GM19193 (cell line): Measurements from ENCODE around the gene LRRC45.

Experiments used
- POLR2A ChIP-seq: IDR thresholded peaks from 4 replicates; pipeline ENCODE4 v1.6.1; 2011; ENCODE audit not compliant: insufficient read depth, insufficient read length; ENCODE audit errors: extremely low read depth

LRRC45 gene

DNA sequence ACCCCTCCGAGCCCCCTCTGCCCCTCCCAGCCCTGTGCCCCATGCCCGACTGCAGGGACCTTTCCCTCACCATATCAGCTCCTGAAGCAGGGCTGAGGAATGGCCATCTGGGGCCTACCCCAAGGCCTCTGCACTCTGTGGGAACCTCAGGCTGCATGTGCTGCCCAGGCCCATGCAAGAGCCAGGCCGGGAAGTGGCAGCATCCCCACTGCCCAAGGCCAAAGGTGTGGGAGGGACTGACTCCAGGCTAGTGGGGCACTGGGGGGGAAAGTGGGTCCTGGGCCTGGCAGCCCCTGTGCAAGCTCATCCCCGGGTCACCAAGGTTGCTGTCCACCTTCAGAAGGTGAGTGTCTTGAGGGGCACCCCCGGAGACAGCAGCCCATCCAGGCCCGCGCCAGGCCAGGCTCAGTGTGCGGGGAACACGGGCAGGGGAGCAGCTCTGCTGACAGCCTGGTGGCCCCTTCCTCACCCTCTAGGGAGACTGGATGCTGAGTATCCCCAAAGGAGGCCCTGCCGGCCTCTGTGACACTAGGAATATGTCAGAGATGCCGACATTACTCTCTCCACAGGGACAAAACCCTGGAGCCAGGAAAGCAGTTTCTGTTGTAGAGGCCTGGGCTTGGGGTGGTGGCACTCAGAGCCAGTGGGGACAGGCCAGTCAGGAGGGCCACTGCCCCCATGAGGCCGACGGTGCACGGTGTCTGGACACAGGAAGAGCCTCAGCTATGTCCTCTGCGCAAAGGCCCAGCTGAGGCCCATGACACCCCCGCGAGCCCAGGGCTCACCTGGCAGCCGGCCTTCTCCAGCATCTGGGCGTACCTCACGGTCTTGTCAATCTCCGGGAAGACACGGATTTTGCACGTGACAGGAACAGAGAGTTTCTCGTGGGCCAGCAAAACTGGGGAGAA, 39.2 kb downstream of the LRRC45 start:
- TF ChIP-seq POLR2A, result no peak

DNA sequence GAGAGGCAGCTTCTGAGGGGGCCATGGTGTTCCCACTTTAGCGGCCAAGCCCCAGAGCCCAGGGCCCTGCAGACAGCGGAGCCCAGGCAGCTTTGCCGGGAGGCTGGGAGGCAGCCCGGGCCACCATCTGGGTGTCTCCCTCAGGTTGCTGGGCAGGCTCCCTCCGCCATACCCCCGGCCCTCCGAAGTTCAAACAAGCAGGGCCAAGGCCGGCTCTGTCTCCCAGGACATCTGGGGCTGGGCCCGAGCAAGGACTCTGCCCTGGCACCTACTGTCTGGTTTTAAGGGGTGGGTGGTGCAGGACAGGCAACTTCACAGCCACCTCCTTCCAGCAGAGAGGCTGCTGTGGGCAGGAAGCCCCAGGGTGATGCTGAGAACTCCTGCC, 39.9 kb downstream of the LRRC45 start:
- TF ChIP-seq POLR2A, result no peak

DNA sequence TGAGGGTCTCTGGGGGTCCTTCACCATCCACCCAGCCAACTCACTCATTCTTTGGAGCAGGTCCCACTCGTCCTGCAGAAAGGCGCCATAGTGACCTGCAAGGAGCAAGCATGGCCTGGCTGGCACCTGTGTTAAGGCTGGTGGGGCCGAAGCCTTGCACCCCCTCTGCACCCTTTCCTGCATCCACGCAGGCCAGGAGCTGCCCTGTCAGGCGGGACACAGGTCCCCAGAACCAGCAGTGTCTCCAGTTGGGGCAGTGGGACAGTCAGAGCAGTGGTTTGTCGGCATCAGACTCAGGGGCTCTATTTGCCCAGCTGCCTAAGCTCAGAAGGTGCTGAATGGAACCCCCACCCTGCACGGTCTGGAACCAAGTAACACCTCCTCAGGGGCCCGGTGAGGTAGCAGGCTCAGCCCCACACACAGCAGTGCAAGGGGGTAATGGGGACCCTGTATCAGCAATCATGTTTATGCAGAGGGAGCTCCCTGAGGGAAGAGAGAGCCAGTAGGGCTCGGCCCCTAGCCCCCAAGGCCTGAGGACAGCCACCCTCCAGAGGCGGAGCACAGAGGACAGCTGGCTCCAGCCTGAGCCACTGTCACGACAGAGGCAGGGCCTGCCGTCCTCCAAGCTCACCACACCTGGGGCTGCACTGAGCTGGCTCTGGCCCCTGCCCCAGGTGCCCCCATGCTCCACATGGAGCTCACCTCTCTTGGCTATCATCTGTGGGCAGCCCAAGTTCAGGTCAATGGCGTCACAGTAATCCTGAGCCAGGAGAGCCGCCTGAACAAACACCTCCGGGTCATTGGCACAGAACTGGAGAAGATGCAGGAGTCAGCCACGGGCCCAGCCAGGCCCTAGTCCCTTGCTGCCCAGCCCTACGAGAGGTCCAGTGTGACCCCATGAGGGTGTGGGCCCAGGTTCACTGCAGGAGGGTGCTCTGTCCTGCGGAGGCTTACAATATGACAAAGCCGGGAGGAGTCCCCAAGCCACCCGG, 40.6 kb downstream of the LRRC45 start:
- no peak for TF ChIP-seq POLR2A

DNA sequence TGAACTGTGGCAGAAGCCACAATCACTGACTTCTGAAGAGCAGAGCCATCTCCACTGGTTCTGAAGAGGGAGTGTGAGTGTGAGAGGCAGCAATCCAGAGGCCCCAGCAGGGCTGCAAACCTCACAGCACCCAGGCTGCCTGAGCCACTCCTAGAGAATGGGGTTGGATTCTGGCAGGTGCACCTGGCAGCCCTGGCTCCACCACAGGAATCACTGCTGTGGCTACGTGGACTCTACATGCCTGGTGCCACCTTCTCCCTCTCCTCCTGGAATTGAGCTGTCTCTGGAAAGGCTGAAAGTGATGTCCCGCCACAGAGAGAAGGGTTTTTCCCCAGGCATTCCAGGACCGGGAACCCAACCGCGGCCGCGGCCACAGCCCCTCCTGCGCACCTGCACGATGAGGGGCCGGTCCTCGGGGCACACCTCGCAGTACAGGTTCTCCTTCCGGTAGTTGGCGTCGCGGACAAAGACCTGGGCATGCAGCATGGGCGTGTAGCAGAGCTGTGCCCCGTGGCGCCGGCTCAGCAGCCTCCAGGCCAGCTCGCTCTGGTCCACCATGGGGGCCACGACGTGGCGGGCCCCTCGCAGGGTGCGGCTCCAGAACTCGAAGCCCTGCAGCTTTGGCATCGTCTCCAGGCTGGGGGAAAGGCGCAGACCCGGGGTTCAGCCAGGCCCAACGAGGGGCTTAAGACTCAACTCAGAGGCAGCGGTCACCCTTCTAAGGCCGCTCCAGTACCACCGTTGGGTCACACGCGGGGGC, 41.5 kb downstream of the LRRC45 start:
- no peak for TF ChIP-seq POLR2A

DNA sequence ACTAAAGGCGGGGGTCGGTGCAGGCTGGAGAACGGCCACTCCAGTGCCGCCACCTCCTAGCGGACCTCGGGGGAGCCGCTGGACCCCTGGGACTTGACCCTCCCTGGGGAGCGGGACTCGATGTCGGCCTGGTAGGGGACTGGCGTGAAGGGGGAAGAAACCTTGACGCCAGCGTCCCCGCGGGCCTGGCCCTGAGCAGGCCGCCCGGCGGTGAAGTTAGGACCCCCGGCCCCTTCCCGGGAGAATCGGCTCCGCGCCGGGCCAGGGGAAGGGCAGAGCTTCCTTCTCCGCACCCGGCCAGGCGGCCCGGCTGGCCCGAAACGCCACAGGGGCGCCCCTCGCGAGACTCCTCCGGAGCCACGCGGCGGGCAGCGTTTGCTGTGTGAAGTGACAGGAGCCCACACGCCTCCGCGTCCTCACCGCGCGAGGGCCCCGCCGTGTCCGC, 42.1 kb downstream of the LRRC45 start:
- no peak for TF ChIP-seq POLR2A

DNA sequence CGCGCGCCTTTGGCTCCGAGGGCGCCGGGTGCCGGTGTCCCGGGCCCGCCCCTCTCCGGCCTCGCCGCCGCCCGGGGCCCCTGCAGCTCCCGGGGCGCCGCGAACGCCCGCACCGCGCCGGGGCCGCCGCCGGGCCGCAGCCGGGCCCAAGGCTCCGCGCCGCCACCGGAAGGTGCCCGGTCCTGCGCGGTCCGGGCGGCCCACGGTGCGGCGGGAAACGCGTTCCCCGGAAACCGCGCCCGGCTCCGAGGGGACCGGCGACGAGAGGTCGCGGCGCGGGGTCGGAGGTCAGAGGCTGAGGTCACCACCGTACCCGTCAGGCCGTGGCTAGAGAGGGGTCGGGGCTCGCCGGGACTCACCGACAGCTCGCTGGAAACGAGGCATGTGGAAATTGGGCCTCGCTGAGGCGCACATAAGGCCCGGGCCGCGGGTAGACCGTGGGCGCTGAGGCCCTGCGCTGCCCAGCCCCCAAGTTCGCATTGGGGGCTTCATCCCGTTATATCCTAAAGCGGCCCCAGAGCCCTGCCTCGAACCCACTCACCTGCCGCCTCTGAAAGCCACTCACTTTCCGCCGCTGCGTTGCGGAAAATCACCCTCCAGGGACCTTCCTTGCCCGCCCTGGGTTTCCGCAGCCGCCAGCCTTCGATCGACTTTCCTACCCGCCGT, 42.7 kb downstream of the LRRC45 start, which contains the start of gene DUS1L:
DUS1L (minus strand) TSS at position 167 of the 666 bp plus-strand sequence. CDS start 745 bp downstream, outside the sequence.
- peak; percentile 74 for TF ChIP-seq POLR2A

DNA sequence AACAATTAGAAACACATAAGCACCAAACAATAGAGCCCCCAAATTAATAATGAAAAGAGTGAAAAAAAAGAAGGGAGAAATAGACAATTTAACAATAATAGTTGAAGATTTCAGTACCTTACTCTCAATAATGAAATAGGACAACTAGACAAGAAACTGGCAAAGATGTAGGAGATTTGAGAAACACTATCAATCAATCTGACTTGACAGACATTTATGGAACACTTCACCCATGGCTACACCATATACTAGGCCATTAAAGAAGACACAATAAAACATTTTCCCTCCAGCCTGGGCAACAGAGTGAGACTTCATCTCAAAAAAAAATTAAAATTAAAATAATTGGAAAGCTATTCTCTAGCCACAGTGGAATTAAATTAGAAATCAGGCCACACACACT, 47.5 kb downstream of the LRRC45 start:
- no peak for TF ChIP-seq POLR2A

DNA sequence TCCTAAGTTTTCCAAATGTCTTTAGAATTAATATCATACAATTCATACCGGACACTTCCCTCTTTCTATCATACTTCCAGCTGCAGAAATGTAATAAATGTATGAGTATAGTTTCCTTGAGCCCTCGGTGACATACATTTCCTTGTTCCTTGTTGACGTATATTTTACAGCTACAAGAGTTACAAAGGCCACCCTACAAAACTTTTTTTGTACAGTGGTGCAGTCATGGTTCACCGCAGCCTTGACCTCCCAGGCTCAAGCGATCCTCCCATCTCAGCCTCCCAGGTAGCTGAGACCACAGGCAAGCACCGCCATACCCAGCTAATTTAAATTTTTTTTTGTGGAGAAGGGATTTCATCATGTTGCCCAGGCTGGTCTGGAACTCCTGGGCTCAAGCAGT, 49.7 kb downstream of the LRRC45 start:
- TF ChIP-seq POLR2A, result no peak

DNA sequence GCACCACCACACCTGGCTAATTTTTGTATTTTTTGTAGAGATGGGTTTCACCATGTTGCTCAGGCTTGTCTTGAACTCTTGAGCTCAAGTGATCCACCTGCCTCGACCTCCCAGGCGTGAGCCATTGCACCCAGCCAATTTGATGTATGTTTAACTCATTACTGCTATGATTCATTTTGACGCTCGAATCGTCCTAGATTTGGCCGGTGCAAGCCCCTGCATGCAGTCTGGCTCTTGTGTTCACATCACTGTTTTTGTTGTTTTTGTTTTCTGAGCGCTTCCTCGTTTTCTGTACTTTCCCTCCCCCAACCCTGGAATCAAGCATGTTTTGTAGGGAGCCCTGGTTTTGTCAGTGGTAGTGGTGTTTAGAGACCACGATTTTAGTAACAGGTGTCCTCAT, 50.3 kb downstream of the LRRC45 start:
- no peak for TF ChIP-seq POLR2A

DNA sequence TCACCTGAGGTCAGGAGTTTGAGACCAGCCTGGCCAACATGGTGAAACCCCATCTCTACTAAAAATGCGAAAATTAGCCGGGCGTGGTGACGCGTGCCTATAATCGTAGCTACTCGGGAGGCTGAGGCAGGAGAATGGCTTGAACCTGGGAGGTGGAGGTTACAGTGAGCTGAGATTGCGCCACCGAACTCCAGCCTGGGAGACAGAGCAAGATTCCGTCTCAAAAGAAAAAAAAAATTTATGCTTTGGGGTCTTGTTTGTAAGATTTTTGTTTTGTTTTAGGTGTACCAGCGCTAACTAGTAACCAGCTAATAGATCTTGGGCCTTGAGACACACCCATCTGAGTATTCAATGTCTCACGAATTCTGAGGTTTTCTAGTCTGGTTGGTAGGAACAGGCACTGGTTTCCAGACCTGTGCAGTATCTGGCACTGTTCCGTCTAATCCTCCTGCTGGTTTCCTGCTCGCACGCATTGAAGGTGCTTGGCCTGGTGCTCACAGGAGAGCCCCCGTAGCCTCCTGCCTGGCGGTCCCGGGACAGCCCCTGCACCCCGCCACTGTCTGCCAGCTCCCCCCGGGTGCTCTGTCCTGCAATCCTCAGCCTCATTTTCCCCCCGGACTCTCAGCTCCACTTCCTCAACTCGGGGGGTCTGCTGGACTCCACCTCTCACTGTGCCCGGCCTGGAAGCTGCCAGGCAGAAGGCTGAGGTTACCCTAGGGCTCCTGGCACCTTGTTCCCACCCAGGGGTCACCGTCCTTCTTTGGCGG, 53.1 kb downstream of the LRRC45 start:
- no peak for TF ChIP-seq POLR2A

DNA sequence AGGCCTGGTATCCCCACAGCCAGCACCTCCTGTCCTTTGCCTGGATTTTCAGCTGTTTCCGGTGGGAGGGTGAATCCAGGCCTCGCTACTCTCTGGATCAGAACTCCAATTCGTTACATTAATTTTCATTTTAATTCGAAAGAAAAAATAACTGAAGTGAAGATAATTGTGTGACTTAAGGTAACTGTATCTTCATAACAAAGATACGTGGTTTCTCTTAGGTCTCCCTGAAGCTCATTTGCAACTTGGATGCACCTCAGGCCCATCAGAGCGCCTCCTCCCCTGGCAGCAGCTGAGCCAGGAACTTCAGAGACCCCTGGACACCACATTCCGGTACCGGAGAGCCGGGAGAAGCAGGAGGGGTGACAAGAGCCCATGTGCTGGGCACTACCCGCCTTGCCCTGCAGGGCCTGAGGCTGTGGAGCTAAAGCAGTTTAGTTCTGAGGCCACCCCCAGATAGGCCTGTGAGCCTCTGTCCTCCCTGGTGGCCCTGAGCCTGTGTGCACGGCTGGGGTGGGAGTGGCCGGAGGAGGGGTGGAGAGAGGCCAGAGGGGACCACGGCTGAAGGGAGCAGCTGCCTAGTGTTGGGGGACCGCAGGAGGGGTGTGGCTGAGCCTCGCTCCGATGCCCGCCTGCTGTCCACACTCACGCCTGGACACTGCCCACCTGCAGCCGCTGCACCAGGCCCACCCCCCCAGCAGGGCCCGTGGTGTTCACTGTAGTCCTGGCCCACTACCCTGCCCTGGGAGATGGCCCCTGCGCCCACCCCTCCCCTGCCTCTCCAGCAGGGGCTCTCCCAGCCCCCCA, 53.9 kb downstream of the LRRC45 start:
- peak; percentile 51 for TF ChIP-seq POLR2A

DNA sequence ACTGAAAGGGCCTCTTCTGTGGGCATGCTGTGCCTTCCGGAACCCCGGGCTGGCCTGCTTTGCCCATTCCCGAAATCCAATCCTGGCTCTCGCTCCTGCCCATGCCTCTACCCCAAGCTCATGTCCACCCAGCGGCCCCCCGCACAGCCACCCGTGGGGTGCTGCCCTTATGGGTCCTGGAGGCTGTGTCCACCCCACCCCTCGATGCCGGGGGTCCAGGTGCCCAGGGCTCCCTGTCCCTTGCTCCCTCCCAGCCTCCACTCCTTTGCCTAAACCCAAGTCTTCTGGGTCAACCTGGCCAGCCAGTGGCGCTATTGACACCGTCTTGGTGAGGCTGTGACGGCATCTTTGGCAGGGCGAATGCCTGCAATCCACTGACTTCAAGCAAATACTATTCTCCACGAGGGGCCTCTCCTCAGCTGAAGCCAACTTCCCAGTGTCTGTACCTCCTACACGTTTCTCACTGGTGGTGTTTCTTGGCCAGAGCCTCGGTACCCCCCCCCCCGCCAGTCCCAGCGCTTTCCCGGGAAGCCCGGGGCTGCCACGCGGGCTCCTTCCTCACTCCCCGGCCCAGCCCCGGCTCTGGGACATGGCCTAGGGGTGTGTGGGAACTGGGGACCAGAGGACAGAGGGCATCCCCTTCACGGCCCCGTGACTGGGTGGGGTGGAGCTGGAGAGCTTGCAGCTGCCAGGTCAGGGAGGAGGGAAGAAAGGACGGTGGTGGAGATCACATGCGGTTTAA, 54.7 kb downstream of the LRRC45 start:
- TF ChIP-seq POLR2A, result peak; percentile 12
